Brain microvascular endothelial cell (primary cell): ENCODE results near the gene TCF4.

Experiments used
- DNase-seq: peaks from one replicate; pipeline ENCODE4 v3.0.0-alpha.2; 2020
- H3K27ac ChIP-seq: fragments of 250-450 bp; sonication (Bioruptor Pico); 2 replicates; pipeline ENCODE4 v1.5.1; 2020; ENCODE audit warnings: mild to moderate bottlenecking, moderate library complexity
- H3K27me3 ChIP-seq: fragments of 250-450 bp; sonication (Bioruptor Pico); replicated peaks from 2 replicates; pipeline ENCODE4 v1.5.1; 2020; ENCODE audit warnings: mild to moderate bottlenecking
- H3K36me3 ChIP-seq: fragments of 250-450 bp; sonication (Bioruptor Pico); replicated peaks from 2 replicates; pipeline ENCODE4 v1.5.1; 2020; ENCODE audit warnings: mild to moderate bottlenecking
- H3K4me3 ChIP-seq: 2 replicates; pipeline ENCODE4 v1.5.1; 2011; ENCODE audit warnings: low read depth, mild to moderate bottlenecking, control low read depth, low read length, moderate library complexity
- CTCF ChIP-seq: IDR thresholded peaks from 2 replicates; pipeline ENCODE4 v1.5.1; 2011; ENCODE audit warnings: low read depth, mild to moderate bottlenecking, moderate library complexity, low read length, control low read depth, inconsistent platforms; ENCODE audit errors: missing control alignments
- in situ Hi-C: cut with HindIII; loops from 2 replicates; pipeline ENCODE4 v1.10.0; 2017; ENCODE audit warnings: low sequenced_read_pairs, low pct_ligation_motif_present

Gene TCF4

GRCh38 chr18:55287935-55288868 is 299.8 kb downstream of the TCF4 start:
- no peak overlapping the region for H3K27ac ChIP-seq
- no peaks in the 10 kb centered on the region for H3K36me3 ChIP-seq
- no peaks in the 10 kb centered on the region for H3K27me3 ChIP-seq
- H3K4me3 ChIP-seq, result no peak overlapping the region
- DNase-seq, result no peak
- TF ChIP-seq CTCF, result no peak
- in situ Hi-C loops, result no loop called here

- no peak for TF ChIP-seq CTCF
- Histone ChIP-seq H3K4me3 (no peak overlapping the region), H3K27ac (no peak overlapping the region), H3K36me3 (no peaks in the 10 kb centered on the region), H3K27me3 (no peaks in the 10 kb centered on the region)
- in situ Hi-C loops, result no loop called here
- DNase-seq, result no peak
These were observed 300.7 kb downstream of the TCF4 start for GRCh38 chr18:55287149-55287806.

- DNase-seq, result no peak
- in situ Hi-C loops, result no loop called here
- Histone ChIP-seq H3K4me3 (no peak overlapping the region), H3K27ac (no peak overlapping the region), H3K36me3 (no peaks in the 10 kb centered on the region), H3K27me3 (no peaks in the 10 kb centered on the region)
- TF ChIP-seq CTCF, result no peak
These were observed 301.7 kb downstream of the TCF4 start for GRCh38 chr18:55286257-55286825.

- in situ Hi-C loops, result no loop called here
- TF ChIP-seq CTCF, result no peak
- Histone ChIP-seq H3K4me3 (no peak overlapping the region), H3K27me3 (no peaks in the 10 kb centered on the region), H3K27ac (no peak overlapping the region), H3K36me3 (no peaks in the 10 kb centered on the region)
- no peak for DNase-seq
These were observed 303.4 kb downstream of the TCF4 start for GRCh38 chr18:55284614-55285013.

GRCh38 chr18:55283309-55283708 is 304.7 kb downstream of the TCF4 start:
- no peak overlapping the region for H3K27ac ChIP-seq
- no peak for TF ChIP-seq CTCF
- DNase-seq, result no peak
- H3K4me3 ChIP-seq, result no peak overlapping the region
- no peaks in the 10 kb centered on the region for H3K27me3 ChIP-seq
- no peaks in the 10 kb centered on the region for H3K36me3 ChIP-seq
- in situ Hi-C loops, result no loop called here
